HuH-7 (cell line): ENCODE measurements around the gene KAT2B.

Experiments
- DNase-seq: peaks from one replicate; pipeline ENCODE4 v3.0.0; 2011; ENCODE audit warnings: low spot score

The KAT2B gene

DNA sequence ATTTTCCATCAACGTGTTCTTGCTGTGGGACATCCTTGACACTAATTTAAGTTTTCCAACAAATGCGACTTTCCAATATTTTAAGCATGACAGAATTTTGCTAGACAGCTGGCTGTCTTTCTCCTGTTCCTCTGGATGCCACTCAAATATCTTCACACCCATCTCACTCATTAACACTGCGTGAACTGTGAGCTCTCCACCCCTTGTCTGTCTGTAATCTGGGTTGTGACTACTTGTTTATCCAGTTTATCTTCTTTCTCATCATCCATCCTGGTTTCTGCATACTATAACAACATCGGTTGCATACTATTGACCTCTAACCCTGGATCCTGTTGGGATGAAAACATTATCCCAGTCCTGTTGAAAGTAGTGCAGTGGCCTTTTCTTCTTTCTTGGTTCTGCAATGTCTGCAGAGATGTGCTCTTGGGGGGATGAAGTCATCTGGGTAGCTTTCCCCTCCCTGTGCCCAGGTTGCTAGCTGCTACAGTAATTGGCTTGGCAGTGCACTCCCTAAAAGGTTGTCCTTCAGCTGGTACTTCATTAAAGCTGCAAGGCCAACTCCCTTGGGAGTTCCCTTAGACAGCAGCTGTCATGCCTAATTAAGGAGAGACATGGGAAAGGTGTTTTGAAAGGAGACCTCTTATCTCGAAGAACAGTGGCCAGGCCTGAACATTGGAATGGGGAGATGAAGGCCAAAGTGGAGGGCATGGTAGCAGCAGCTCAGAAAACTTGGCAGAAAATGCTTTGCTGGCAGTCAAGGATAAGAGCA, 24.7 kb downstream of the KAT2B start:
- no peak for DNase-seq

GRCh38 chr3:20066079-20066478, 25.8 kb downstream of the KAT2B start:
- no peak for DNase-seq

DNA sequence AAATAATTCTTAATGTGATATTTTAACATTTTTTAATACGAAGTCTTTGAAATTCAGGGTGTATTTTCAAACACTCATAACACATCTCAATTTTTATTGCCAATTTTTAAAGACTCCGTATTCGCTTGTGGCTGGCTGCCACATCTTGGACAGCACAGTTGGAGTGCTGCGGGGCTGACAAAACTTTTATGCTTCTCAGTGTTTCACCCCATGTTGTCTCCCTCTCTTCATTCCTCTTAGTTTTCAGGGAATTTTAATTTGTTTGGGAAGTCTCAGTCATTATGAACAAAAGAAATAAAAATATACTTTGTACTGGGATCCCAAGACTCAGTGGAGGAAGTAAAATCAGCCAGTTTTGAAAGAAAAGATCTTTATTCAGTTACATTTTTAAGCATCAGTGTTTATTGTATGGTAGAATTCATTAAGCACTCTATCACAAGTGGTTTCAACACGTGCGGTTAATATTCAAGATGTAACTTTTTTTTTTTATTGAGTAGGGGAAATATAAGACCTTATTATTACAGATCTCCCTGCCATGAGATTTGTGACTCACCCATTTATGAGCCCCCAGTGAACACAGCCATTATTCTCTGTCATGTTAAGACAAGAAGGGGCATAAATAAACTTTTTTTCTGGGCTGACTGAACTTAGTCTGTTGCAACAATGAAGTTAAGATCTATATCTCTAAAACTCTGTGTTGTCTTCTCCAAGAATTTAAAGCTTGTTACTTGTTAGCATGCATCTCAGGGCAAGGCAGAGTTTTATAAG, 26.8 kb downstream of the KAT2B start:
- DNase-seq = no peak

DNA sequence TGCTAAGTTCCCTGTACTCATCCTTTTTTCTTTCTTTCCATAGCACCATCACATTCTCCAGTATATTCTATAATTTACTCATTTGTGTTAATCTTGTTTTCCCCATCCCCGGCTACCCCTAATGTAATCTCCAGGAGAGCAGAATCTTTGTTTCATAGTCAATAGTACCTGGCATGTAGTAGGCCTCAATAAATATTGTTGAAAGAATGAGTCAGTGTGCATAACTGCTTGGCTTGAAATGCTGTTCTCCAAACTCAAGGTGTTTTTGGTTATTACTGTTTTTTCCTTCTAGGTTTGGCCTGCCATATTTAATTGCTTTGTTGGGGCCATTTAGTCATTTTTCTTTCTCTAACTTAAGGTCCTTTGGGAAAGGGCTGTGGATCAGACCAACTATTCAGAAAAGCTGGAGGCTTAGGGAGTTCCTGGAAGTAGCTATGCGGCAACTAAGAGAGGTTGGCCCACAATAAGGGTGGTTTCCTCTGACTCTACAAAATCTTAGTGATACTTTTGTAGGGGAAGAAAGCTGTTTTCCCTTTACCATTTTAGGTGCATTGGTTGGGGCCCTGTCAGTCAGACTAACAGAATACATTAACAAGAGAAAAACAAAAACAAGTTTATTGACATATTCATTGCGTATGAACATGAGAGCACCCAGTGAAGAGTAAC, 28.4 kb downstream of the KAT2B start:
- no peak for DNase-seq

DNA sequence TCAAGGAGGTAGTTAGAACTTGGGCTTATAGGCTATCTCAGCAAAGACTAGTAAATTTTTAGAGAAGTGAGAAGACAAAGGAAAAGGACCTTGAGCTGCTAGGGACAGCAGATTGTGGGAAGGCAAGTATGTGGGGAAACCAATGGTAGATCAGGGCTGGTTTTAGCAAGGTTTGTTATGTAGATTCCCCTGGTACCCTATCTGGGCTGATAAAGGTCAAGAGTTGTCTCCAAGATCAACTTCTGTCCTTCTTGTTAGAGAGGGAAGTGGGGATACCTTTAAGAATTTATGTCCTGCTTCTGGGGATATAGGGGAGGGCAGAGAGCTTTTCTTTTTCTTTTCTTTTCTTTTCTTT, 28.9 kb downstream of the KAT2B start:
- no peak for DNase-seq

GRCh38 chr3:20071175-20071574, 30.9 kb downstream of the KAT2B start:
- no peak for DNase-seq

DNA sequence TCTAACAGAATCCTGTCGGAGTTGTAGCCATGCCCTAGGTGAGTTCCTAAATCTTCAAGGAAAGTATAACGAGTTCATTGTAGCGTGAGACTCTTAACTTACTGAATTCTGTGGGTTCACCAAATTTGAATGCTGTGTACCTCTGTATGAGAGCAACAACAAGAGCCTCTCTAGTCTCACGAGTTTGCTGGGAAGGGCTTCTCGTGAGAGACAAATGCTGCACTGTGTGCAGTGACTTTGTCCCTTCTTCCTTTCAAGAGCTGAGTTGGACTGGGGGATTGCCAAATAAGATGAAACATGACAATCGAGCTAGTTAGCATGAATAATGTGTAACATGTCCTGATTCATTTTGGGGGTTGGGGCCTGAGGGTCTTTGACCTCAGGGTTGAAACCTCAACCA, 32.2 kb downstream of the KAT2B start:
- DNase-seq = no peak

GRCh38 chr3:20073068-20073467, 32.8 kb downstream of the KAT2B start:
- DNase-seq = no peak

DNA sequence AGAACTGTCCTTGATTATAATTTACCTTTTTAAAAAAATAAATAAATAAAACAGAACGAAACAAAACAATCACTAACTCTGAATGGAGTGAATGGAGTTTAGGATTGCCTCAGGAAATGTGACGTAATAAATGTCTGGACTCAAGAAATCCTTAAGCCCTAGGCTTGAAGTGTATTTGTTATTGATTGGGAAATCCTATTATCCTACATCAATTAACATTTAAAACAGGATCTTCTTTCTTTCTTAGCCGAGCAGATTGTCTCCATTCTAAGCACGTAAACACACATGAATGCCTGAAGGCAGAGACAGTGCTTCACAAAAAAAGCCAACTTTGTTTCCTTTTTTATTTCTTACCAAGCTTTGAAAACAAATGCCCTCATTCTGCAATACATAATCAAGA, 33.4 kb downstream of the KAT2B start:
- no peak for DNase-seq

DNA sequence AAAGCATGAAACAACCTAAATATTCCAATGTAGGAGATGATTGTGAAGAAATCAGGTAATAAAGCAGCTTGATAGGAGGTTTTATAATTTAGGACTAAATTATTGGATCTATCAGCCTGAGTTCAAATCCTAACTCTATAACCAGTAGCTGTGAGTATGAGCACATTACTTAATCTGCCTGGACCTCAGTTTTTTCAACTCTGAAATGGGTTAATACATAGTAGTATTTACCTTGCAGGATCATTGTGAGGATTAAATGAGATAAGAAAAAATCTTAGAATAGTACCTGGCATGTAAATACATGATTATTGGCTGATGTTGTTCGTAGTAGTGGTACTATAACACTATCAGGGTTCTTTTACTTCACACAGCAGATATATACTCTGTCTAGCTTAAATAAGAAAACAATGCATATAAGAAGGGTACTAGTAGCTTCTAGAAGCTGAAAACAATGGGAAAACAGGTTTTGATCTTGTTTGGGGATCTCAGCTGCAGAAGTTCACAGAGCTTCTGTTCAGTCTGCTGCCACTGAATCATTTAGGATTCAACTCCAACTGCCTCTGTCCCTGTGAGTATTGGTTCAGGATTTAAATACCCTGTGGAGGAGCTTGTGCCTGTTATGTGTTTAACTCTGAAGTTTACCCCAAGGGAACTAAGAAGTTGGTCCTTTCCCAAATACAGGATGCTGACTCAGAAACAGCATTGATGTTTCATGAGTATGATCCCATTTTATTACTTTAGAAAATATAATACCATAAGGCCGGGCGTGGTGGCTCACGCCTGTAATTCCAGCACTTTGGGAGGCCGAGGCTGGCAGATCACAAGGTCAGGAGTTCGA, 34.2 kb downstream of the KAT2B start:
- DNase-seq = no peak

GRCh38 chr3:20075197-20075596, 35.0 kb downstream of the KAT2B start:
- no peak for DNase-seq

GRCh38 chr3:20076296-20076997, 36.2 kb downstream of the KAT2B start:
- no peak for DNase-seq

DNA sequence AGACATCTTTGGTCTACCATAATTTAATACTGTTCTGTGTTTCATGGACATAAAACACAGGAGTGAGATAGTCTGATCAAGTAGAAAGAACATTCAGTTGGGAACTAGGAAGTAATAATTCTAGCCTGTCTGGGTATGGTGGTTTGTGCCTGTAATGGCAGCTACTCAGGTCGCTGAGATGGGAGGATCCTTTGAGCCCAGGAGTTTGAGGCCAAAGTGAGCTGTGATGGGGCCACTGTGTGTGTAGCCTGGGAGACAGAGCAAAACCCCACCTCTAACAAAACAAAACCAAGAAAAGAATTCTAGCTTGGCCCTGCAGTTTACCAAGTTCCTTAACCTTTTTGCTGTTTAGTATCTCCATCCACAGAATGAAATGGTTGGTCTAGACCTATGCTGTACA, 36.8 kb downstream of the KAT2B start:
- no peak for DNase-seq

- no peak for DNase-seq
Observed at GRCh38 chr3:20078194-20078714, 38.0 kb downstream of the KAT2B start.

DNA sequence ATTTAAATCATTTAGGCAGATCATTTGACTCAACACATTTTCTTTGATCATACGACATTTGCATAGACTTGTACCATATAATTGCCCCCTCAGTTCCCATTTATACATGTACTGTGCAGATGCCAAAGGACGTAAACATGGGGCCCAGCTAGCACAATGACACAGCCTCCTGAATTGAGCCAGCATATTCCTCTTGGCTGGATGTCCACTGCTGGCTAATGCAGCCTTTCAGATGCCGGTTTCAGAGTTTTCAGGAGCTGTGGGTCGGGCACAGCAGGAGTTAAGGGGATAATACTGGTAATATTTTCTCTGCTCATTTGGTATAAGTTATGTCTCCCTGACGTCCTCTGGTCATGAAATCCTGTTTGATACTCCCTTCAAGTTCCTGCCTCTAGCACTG, 39.4 kb downstream of the KAT2B start:
- no peak for DNase-seq

DNA sequence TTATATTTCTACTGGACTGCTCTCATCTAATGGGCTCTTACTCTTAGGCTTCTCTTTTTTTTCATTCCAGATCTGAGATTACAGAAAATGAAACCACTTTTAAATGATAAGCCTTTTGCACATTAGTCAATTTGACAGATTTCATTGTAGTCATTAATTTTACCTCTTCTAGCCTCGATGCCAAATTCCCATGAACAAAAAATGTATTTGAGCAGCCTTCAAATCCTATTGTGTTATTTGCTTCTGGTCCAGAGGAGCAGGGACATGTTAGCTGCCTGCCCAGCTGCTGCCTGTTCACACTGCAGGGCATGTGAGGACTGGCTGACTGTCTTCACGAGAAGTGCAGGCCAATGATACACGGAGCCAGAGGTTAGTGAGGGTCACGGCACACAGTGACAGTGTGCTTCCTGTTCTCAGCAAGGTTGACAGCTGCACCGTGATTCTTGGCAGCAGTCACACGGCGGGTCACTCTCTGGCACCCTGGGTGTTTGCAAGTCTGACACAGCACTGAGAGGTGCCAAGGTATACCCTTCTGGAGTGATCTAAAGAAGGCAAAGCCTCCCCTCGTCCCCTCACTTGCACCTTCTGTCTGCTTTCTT, 40.8 kb downstream of the KAT2B start:
- no peak for DNase-seq

GRCh38 chr3:20083253-20083652, 43.0 kb downstream of the KAT2B start:
- no peak for DNase-seq

- no peak for DNase-seq
Observed at GRCh38 chr3:20083953-20084352, 43.7 kb downstream of the KAT2B start.

DNA sequence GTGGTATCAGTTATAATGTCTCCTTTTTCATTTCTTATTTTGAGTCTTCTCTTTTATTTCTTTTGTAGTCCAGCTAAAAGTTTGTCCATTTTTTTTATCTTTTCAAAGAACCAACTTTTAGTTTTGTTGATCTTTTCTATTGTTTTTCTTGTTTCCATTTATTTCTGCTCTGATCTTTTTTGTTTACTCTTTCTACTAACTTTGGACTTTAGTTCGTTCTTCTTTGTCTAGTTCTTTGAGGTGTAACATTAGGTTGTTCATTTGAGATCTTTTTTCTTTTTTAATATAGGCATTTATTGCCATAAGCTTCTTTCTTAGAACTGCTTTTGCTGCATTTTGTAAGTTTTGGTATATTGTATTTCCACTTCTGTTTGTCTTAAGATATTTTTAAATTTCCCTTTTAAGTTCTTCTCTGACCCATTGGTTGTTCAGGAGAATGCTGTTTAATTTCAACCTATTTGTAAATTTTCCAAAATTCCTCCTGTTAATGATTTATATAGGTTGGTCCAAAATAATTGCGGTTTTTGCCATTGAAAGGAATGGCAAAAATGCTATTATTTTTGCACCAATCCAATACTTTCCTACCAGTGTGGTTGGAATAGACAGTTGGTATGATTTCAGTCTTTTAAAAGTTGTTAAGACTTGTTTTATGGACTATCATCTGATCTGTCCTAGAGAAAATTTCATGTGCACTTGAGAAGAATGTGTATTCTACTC, 51.2 kb downstream of the KAT2B start:
- DNase-seq = no peak

DNA sequence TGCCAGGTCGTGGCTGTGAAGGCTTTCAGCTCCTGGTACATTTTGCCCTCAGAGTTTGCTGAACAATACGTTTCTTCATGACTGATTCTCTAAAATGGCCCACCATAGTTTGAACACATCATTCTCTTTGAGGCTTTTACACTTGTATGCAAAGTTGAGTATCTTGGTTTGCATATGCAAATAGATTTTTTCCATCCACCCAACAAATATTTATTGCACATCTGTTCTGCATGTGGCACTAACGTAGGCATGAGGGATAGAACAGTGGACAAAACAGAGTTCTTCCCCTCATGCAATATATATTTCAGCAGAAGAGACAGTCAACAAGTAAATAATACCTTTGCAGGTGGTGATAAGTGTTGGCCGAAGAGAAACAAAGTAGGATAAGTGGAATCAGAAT, 55.2 kb downstream of the KAT2B start:
- DNase-seq = no peak
